BE2C (cell line): Measurements from ENCODE around the gene GGNBP2.
"Not testable (repeated sequence)": the region's sequence is repeated elsewhere in the genome, so short reads cannot be mapped to it uniquely, and the experiment has no call there.

Experiments used
- DNase-seq: peaks from one replicate; pipeline ENCODE4 v3.0.0-alpha.2; 2020
- H3K27me3 ChIP-seq: fragments of 250-450 bp; sonication (Bioruptor Pico); 2 replicates; pipeline ENCODE4 v1.5.1; 2020; ENCODE audit warnings: mild to moderate bottlenecking
- H3K36me3 ChIP-seq: fragments of 250-450 bp; sonication (Bioruptor Pico); 2 replicates; pipeline ENCODE4 v1.5.1; 2020; ENCODE audit warnings: mild to moderate bottlenecking
- H3K4me1 ChIP-seq: fragments of 250-450 bp; sonication (Bioruptor Pico); 2 replicates; pipeline ENCODE4 v1.5.1; 2020
- H3K4me3 ChIP-seq: 2 replicates; pipeline ENCODE4 v1.5.1; 2011; ENCODE audit warnings: low read depth, low read length
- H3K9me3 ChIP-seq: fragments of 250-450 bp; sonication (Bioruptor Pico); 2 replicates; pipeline ENCODE4 v1.5.1; 2020
- TF ChIP-seq, protein P1 (sequence below): IDR thresholded peaks from 2 replicates; pipeline ENCODE4 v1.5.1; 2012; ENCODE audit warnings: mild to moderate bottlenecking, low read depth, low read length

Gene GGNBP2

DNA sequence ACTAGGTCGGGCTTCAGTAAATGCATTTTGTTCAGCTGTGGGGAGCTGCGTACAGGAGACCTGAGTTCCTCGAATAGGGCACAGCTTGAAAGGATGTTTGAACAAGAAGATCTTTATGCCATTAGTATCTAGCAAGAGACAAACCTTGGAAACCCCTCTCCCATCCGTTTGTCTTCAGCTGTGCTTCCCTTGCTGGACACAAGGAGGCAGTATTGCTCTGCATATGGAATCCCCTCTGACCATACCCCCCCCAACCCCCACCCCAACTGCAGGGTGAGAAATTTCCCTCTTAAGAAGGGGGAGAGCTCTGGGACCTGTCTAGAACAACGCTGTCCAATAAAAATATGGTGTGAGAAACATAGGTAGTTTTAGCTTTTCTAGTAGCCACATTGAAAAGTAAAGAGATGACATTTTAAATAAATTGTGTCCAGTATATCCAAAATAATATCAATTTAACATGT, 58.2 kb downstream of the GGNBP2 start:
- DNase-seq = peak; percentile 81
- TF ChIP-seq, protein P1, sequence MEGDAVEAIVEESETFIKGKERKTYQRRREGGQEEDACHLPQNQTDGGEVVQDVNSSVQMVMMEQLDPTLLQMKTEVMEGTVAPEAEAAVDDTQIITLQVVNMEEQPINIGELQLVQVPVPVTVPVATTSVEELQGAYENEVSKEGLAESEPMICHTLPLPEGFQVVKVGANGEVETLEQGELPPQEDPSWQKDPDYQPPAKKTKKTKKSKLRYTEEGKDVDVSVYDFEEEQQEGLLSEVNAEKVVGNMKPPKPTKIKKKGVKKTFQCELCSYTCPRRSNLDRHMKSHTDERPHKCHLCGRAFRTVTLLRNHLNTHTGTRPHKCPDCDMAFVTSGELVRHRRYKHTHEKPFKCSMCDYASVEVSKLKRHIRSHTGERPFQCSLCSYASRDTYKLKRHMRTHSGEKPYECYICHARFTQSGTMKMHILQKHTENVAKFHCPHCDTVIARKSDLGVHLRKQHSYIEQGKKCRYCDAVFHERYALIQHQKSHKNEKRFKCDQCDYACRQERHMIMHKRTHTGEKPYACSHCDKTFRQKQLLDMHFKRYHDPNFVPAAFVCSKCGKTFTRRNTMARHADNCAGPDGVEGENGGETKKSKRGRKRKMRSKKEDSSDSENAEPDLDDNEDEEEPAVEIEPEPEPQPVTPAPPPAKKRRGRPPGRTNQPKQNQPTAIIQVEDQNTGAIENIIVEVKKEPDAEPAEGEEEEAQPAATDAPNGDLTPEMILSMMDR = peak; percentile 91
- H3K4me3 ChIP-seq = peak overlapping the region; percentile 91
- no peaks in the 10 kb centered on the region for H3K36me3 ChIP-seq
- H3K27me3 ChIP-seq = no peaks in the 10 kb centered on the region
- H3K9me3 ChIP-seq = no peaks in the 10 kb centered on the region
- no peaks in the 10 kb centered on the region for H3K4me1 ChIP-seq

DNA sequence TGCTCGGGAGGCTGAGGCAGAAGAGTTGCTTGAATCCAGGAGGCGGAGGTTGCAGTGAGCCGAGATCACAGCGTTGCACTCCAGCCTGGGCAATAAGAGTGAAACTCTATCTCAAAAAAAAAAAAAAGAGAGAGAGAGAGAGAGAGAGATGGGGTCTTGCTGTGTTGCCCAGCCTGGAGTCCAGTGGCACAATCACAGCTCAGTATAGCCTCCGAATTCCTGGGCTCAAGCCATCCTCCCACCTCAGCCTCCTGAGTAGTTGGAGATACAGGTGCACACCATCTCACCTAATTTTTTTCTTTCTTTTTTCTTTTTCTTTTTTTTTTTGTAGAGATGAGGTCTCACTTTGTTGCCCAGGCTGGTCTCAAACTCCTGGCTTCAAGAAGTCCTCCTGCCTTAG, 60.3 kb downstream of the GGNBP2 start:
- not testable (repeated sequence) for H3K4me1 ChIP-seq, H3K9me3 ChIP-seq, H3K36me3 ChIP-seq, DNase-seq, H3K4me3 ChIP-seq, H3K27me3 ChIP-seq

DNA sequence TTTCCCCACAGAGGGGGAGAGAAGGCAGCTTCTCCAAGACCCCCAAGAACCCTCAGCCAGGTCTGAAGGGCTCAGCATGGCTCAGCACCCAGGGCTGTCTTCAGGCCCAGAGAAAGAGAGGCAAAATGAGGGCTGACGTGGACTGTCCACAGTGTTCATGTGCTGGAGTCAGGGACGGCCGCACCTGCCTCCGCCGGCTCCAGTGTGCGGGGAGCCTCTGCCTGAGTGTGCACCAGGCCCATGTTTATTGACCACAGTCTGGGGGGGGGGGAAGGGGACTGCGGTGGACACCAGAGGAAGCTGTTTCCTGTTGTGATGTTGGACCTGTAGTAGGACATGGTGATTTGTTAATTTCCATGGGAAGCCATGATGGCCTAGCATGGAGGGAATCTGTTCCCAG, 63.6 kb downstream of the GGNBP2 start:
- no peaks in the 10 kb centered on the region for H3K4me1 ChIP-seq
- no peaks in the 10 kb centered on the region for H3K36me3 ChIP-seq
- H3K27me3 ChIP-seq = no peaks in the 10 kb centered on the region
- no peak overlapping the region; the same call in 1 of the 2 replicates for H3K4me3 ChIP-seq
- DNase-seq = no peak
- no peaks in the 10 kb centered on the region for H3K9me3 ChIP-seq
- TF ChIP-seq, protein P1 = no peak

DNA sequence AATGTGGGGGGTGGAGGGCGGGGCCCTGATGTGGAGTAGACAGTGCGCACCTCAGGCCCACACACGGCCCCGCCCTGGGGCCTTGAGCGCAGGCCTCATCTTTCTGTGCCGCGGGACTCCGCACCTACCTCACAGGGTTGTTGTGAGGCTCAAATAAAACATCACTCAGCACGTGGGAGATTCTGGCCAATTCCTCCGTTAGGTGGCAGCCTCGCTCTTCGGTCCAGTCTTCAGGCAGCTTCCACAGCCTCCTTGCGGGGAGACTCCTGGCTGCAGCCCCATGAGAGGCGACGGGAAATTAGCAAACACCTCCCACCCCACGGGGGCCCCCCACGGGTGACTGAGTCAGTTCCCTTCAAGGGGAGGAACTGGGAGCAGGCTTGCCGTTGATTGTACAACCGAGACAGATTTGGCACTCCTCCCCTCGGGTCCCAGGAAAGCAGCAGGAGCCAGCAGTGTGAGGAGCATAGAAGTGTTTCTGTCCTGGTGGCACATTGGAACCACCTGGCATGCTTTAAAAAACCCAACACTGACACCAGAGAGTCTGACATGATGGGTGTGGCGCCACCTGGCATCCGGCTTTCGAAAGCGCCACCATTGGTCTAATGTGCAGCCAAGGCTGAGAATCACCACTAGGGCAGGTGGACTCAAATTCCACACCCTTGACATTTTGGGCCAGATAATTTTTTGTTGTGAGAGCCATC, 64.2 kb downstream of the GGNBP2 start:
- no peaks in the 10 kb centered on the region for H3K27me3 ChIP-seq
- H3K4me3 ChIP-seq = peak overlapping the region; percentile 40
- peak; percentile 78 for DNase-seq
- H3K9me3 ChIP-seq = no peaks in the 10 kb centered on the region
- H3K4me1 ChIP-seq = no peaks in the 10 kb centered on the region
- no peaks in the 10 kb centered on the region for H3K36me3 ChIP-seq
- TF ChIP-seq, protein P1 = peak; percentile 80

DNA sequence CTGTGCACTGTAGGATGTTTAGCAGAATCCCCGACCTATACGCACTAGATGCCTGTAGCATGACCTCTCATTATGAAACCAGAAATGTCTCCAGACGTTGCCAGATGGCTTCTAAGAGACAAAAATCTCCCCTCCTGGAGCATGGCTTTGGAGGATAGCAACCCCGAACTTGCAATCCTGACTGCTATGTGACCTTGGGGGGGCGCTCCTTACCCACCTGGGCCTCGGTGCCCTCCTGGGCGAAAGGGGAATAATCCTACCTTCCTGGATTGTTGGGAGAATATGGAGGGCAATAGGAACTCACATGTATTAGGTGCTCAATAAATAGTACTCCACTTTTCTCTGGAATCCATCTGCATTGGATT, 64.8 kb downstream of the GGNBP2 start:
- TF ChIP-seq, protein P1 = no peak
- no peak for DNase-seq
- Histone ChIP-seq H3K27me3 (no peaks in the 10 kb centered on the region), H3K9me3 (no peaks in the 10 kb centered on the region), H3K4me3 (no peak overlapping the region), H3K4me1 (no peaks in the 10 kb centered on the region), H3K36me3 (no peaks in the 10 kb centered on the region)

DNA sequence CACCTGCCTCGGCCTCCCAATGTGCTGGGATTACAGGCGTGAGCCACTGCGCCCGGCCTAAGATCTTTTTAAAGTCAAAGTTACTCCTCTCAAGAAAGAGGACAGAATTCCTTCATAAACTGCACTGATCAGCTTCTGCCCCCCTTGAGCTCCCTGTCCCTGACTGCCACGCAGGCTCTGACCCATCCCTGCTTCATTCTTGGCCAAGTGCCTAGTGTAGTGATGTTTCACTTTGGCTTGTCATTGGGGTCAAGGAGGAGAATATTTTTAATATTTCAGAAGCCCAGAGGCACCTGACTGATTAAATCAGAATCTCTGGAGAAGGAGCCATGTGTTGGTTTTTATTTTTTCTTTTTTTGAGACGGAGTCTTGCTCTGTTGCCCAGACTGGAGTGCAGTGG, 65.8 kb downstream of the GGNBP2 start:
- H3K9me3 ChIP-seq = no peaks in the 10 kb centered on the region
- TF ChIP-seq, protein P1 = no peak
- no peak for DNase-seq
- no peaks in the 10 kb centered on the region for H3K27me3 ChIP-seq
- H3K4me3 ChIP-seq = no peak overlapping the region
- no peaks in the 10 kb centered on the region for H3K36me3 ChIP-seq
- no peaks in the 10 kb centered on the region for H3K4me1 ChIP-seq
